Cardiac fibroblast (primary cell): ENCODE measurements around the gene BPNT1.
A peak's percentile ranks its signal among the peaks of the same experiment; 100 is the strongest.

Source experiments
- DNase-seq, 2 donors: peaks; one replicate each; pipeline versions ENCODE4 v3.0.0 to v3.0.0-alpha.2; 2010; ENCODE audit warnings: low read depth in 2 of 2
- H3K4me3 ChIP-seq, 2 donors: replicated peaks in 1 of 2; 1 replicate in 1 of 2; 2 replicates in 1 of 2; pipeline ENCODE4 v1.5.1; 2011; ENCODE audit warnings: low read depth in 2 of 2, low read length in 2 of 2, mild to moderate bottlenecking in 2 of 2, moderate library complexity in 1 of 2
- CTCF ChIP-seq: IDR thresholded peaks from one replicate; pipeline ENCODE4 v1.5.1; 2011; ENCODE audit warnings: low read depth, mild to moderate bottlenecking, low read length, inconsistent platforms

The BPNT1 gene

DNA sequence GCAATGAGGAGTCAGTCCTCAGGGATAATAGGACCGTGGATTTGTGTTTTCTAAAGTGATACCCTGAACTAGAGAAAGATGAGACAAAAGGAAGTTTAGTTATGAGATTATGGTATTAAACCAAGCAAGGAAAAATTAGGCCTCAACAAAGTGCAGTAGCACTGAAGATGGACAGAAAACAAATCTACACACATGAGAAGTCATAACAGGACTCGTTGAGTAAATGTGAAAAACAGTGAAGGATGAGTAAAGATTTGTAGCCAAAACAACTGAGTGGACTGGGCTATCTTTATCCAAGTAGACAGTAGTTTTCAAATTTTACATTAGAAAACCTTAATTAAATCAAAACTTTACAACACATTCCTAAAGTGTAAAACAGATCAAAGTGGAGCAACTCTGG, 58.3 kb downstream of the BPNT1 start:
- H3K4me3 ChIP-seq = no peak overlapping the region
- no peak for DNase-seq
- no peak for TF ChIP-seq CTCF

DNA sequence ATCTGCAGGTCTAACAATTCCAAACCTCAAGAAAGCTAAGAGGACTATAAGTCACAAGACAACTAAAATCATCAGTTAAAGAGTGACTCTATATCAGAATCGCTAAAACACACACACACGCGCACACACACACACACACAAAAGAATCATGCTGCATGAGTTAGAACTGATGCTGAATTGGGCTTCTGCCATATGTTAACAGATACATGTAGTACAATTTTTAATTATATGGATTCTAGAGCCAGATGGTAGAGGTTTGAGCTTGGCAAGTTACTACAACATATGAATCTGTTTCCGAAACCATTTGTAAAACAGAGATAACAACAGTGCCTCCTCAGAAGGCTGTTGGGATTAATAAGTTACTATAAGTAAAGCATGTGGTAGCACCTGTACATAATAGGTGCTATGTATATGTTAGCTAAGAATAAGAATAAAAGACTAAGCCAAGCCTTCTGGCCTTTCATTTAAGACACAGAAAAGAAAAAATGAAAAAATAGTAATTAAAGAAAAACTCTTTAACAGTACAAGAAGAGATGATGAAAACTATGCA, 61.2 kb downstream of the BPNT1 start:
- H3K4me3 ChIP-seq = no peak overlapping the region
- no peak for TF ChIP-seq CTCF
- DNase-seq = no peak

- TF ChIP-seq CTCF = no peak
- DNase-seq = no peak
- H3K4me3 ChIP-seq = no peak overlapping the region
Measured at GRCh38 chr1:220019071-220019470, 70.5 kb downstream of the BPNT1 start.

DNA sequence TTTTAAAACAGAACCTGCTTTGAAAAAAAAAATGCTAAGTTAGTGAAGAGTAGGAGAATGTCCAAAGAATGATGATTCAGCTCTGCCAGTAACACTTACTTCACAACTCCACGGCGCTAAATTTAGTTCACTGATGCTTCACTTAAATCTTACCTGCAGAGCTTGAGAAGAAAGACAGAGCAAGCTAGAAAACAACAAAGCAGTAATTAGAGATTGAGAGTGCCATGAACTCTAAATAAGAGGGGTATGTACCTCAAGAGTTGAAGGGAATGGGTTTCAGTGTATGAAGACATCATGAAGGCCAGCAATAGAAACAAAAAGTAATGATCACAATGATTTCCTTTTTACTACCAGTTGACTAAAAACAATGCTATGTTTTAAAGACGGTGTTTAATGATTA, 76.1 kb downstream of the BPNT1 start:
- DNase-seq = peak; percentile 55 to 59
- no peak overlapping the region for H3K4me3 ChIP-seq
- TF ChIP-seq CTCF = no peak

DNA sequence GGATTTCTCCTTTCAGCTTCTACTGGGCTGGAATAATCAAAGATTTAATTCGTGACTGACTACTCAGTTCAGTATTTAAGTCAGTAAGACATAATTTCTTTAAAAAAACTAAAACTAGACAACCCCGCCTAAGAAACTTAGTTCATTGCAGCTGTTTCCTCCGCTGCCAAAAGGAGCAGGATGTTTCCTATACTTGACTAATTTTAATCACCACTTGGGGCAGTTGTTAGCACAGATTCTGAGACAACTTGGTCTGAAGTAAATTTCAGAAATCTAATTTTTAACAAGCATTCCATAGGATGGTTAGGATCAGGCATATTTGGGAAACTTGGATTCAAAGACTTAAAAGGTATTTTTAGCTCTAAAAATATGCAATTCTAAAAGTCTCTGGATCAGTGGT, 77.3 kb downstream of the BPNT1 start:
- TF ChIP-seq CTCF = no peak
- peak; percentile 21 to 48 for DNase-seq
- no peak overlapping the region for H3K4me3 ChIP-seq

DNA sequence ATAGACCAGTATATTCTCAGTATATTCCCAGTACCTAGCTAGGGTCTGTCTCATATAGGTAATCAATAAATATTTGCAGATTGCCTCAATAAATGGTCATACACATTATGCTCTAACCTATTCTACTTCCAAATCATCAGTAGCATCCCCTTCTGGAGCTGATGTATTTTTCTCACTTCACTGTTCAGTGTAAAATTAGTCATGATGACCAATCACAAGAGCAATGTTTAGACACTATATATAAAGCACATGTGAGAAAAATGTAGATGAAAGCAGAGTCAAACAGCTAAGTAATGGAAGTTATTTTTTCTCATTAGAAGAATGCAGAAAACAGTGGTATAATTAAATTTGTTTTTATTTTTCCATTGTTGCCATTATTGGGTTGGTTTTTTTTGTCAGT, 78.0 kb downstream of the BPNT1 start:
- no peak for DNase-seq
- H3K4me3 ChIP-seq = no peak overlapping the region
- TF ChIP-seq CTCF = no peak
